Measurements from ENCODE around the gene RNASEH2A. TPM values are rescaled to one million over a fixed set of nuclear protein-coding genes. Genes with fewer than 3 reads are reported as not detected.

The RNASEH2A gene
- total RNA-seq, 1 experiment from 2014 or later: 79.5 TPM

- no peaks in the 10 kb centered on the region for H3K79me1 ChIP-seq (ENCODE audit: insufficient read depth, low read depth, low read length, poor library complexity, severe bottlenecking)
- no peak overlapping the region for H2AFZ ChIP-seq (ENCODE audit: low read length)
- TF ChIP-seq CTCF (conservative IDR thresholded peaks at IDR 0.05): no peak
- no peak overlapping the region for H3T11ph ChIP-seq (ENCODE audit: low read length)
- H3K23me2 ChIP-seq (ENCODE audit: insufficient read length, low read depth, low read length, poor library complexity, severe bottlenecking): peaks cover 11% of the 10 kb centered on the region
- H3K4me3 Mint-ChIP-seq: peak overlapping the region; percentile 59 to 74; a peak in 4 of 5 replicates
- no peak overlapping the region for H4K8ac ChIP-seq (replicated peaks; ENCODE audit: insufficient read length, low read depth, low read length)
- H3K9me3 Mint-ChIP-seq: no peaks in the 10 kb centered on the region
- H2BK12ac ChIP-seq (ENCODE audit: insufficient read length, low read depth, low read length): no peak overlapping the region
- H2BK15ac ChIP-seq (ENCODE audit: low read depth, low read length): no peak overlapping the region
- H4K5ac ChIP-seq (ENCODE audit: insufficient read length, low read depth, low read length): no peak overlapping the region
- no peak overlapping the region for H3K14ac ChIP-seq (ENCODE audit: insufficient read depth, low read length)
- H3K27ac Mint-ChIP-seq: 0 out of 7 replicates have a peak overlapping the region, but pooled peaks of 1 of the 3 experiments have one; percentile 28
- no peaks in the 10 kb centered on the region for H4K20me1 ChIP-seq (ENCODE audit: control insufficient read depth, insufficient read depth, insufficient read length)
- H3K23ac ChIP-seq (ENCODE audit: insufficient read length, low read depth, low read length): no peak overlapping the region
- peaks cover 4% of the 10 kb centered on the region for H3K4me1 ChIP-seq (ENCODE audit: insufficient read depth, low read length)
- H3K4ac ChIP-seq (ENCODE audit: low read depth, low read length): no peak overlapping the region
- H2AK5ac ChIP-seq (ENCODE audit: insufficient read length, low read length): no peak overlapping the region
- H3K27me3 Mint-ChIP-seq (ENCODE audit: low read depth): no peaks in the 10 kb centered on the region; the same call in 1 of the 2 replicates
- H3K4me1 Mint-ChIP-seq: peaks cover 22 to 25% of the 10 kb centered on the region in 2 experiments
- H2BK120ac ChIP-seq (ENCODE audit: low read depth, low read length, poor library complexity, severe bottlenecking): no peak overlapping the region
- H3K4me2 ChIP-seq (ENCODE audit: insufficient read depth, insufficient read length, low read length): peak overlapping the region; percentile 71
- DNase-seq: no peak
- no peak overlapping the region for H3K27ac ChIP-seq (ENCODE audit: insufficient read length, low read depth, low read length)
- H3K79me2 ChIP-seq (ENCODE audit: insufficient read depth, low read length): no peaks in the 10 kb centered on the region
- no peak overlapping the region for H4K91ac ChIP-seq (ENCODE audit: insufficient read length, low read depth, low read length)
- no peak overlapping the region for H2BK5ac ChIP-seq (ENCODE audit: insufficient read length, low read length)
- no peak overlapping the region for H2BK20ac ChIP-seq (ENCODE audit: low read depth, low read length, poor library complexity, severe bottlenecking)
- H3K36me3 Mint-ChIP-seq (ENCODE audit: insufficient read depth in 1 of 3, low read depth in 3 of 3): no peaks in the 10 kb centered on the region
- no peaks in the 10 kb centered on the region for H3K9me3 ChIP-seq (ENCODE audit: control insufficient read depth, low read depth, low read length)
- WGBS (ENCODE audit: extremely low coverage, insufficient read length, low lambda C conversion rate): no CpG with 5 or more reads among the region's 19 CpGs
- H3K56ac ChIP-seq (ENCODE audit: insufficient read length, low read depth, low read length): no peak overlapping the region
- H3K9ac ChIP-seq (ENCODE audit: extremely low read depth, insufficient read length, low read length): no peak overlapping the region
- H3K27me3 ChIP-seq (ENCODE audit: insufficient read depth, low read length): no peaks in the 10 kb centered on the region
- no peak overlapping the region for H3K18ac ChIP-seq (ENCODE audit: insufficient read length, low read depth, low read length)
Observed at GRCh38 chr19:12783849-12784393, 22.5 kb upstream of the RNASEH2A start.
